NCI-H748 (cell line): ENCODE data around the gene TPM1.
"Not testable (repeated sequence)": the region's sequence is repeated elsewhere in the genome, so short reads cannot be mapped to it uniquely, and the experiment has no call there.

Experiments used
- DNase-seq: peaks from one replicate; lab custom pipeline; 2025; ENCODE audit not compliant: unreplicated experiment; lab: John Stamatoyannopoulos, UW

TPM1 gene

GRCh38 chr15:63091679-63092446, 49.3 kb downstream of the TPM1 start:
- no peak for DNase-seq

GRCh38 chr15:63093486-63094205, 51.1 kb downstream of the TPM1 start:
- DNase-seq: peak; percentile 56

- DNase-seq: no peak
These were observed 52.0 kb downstream of the TPM1 start for GRCh38 chr15:63094495-63094931.

GRCh38 chr15:63096178-63096577, 53.6 kb downstream of the TPM1 start:
- no peak for DNase-seq

- DNase-seq: not testable (repeated sequence)
These were observed 56.4 kb downstream of the TPM1 start for GRCh38 chr15:63098901-63099300.

- DNase-seq: not testable (repeated sequence)
These were observed 57.0 kb downstream of the TPM1 start for GRCh38 chr15:63099581-63099980.

- no peak for DNase-seq
These were observed 60.9 kb downstream of the TPM1 start for GRCh38 chr15:63103416-63103815.

- DNase-seq: no peak
These were observed 62.2 kb downstream of the TPM1 start for GRCh38 chr15:63104727-63105126.

- DNase-seq: not testable (repeated sequence)
These were observed 62.8 kb downstream of the TPM1 start for GRCh38 chr15:63105354-63105753.

GRCh38 chr15:63107895-63108546, 65.5 kb downstream of the TPM1 start:
- no peak for DNase-seq

- no peak for DNase-seq
These were observed 67.0 kb downstream of the TPM1 start for GRCh38 chr15:63109498-63109897.

GRCh38 chr15:63109920-63110319, 67.4 kb downstream of the TPM1 start:
- DNase-seq: no peak

GRCh38 chr15:63110428-63111026, 68.0 kb downstream of the TPM1 start:
- no peak for DNase-seq

GRCh38 chr15:63111481-63111880, 68.9 kb downstream of the TPM1 start:
- no peak for DNase-seq

GRCh38 chr15:63112871-63113270, 70.3 kb downstream of the TPM1 start:
- DNase-seq: no peak

- DNase-seq: no peak
These were observed 71.9 kb downstream of the TPM1 start for GRCh38 chr15:63114465-63114864.
